Astrocyte (in vitro differentiated cells and primary cell): ENCODE data around the gene ZNF555. TPM values are rescaled to one million over a fixed set of nuclear protein-coding genes. Genes with fewer than 3 reads are reported as not detected.

Source experiments
- DNase-seq: peaks from one replicate; pipeline ENCODE4 v3.0.0-alpha.2; 2010; ENCODE audit warnings: low read depth
- FAIRE-seq: peaks from 2 replicates; lab custom pipeline; 2011; peaks lifted over from hg19 to GRCh38; lab: Jason Lieb, UNC
- H2AFZ ChIP-seq: 2 replicates; pipeline ENCODE4 v1.6.0; 2012; ENCODE audit warnings: low read depth, low read length, inconsistent platforms
- H3K27ac ChIP-seq: 2 replicates; pipeline ENCODE4 v1.5.1; 2011; ENCODE audit warnings: low read depth, low read length, inconsistent platforms
- H3K27me3 ChIP-seq: 2 replicates; pipeline ENCODE4 v1.6.0; 2011; ENCODE audit warnings: low read length, inconsistent platforms; ENCODE audit not compliant: insufficient read depth
- H3K36me3 ChIP-seq: 2 replicates; pipeline ENCODE4 v1.5.1; 2011; ENCODE audit warnings: low read length, inconsistent platforms; ENCODE audit not compliant: insufficient read depth
- H3K4me1 ChIP-seq: 2 replicates; pipeline ENCODE4 v1.5.1; 2011; ENCODE audit warnings: low read length, inconsistent platforms; ENCODE audit not compliant: insufficient read depth
- H3K4me2 ChIP-seq: 2 replicates; pipeline ENCODE4 v1.6.0; 2012; ENCODE audit warnings: low read length, inconsistent platforms
- H3K4me3 ChIP-seq: 2 replicates; pipeline ENCODE4 v1.5.1; 2011; ENCODE audit warnings: low read depth, mild to moderate bottlenecking, low read length, inconsistent platforms; ENCODE audit not compliant: insufficient read depth
- H3K79me2 ChIP-seq: 2 replicates; pipeline ENCODE4 v1.6.0; 2012; ENCODE audit warnings: mild to moderate bottlenecking, low read length, inconsistent platforms; ENCODE audit not compliant: insufficient read depth
- H3K9ac ChIP-seq: 2 replicates; pipeline ENCODE4 v1.6.0; 2012; ENCODE audit warnings: mild to moderate bottlenecking, low read length, inconsistent platforms
- H3K9me3 ChIP-seq: 2 replicates; pipeline ENCODE4 v1.5.1; 2012; ENCODE audit warnings: low read depth, mild to moderate bottlenecking, low read length, inconsistent platforms; ENCODE audit not compliant: insufficient read depth
- H4K20me1 ChIP-seq: 2 replicates; pipeline ENCODE4 v1.6.0; 2012; ENCODE audit warnings: low read length, inconsistent platforms; ENCODE audit not compliant: insufficient read depth
- H3K27ac Mint-ChIP-seq: one replicate; pipeline ENCODE4 v1.8.0; 2021; ENCODE audit warnings: mild to moderate bottlenecking, mixed read lengths; ENCODE audit not compliant: unreplicated experiment
- H3K27me3 Mint-ChIP-seq: one replicate; pipeline ENCODE4 v1.8.0; 2021; ENCODE audit warnings: low read depth, mixed read lengths; ENCODE audit not compliant: unreplicated experiment
- H3K36me3 Mint-ChIP-seq: one replicate; pipeline ENCODE4 v1.8.0; 2021; ENCODE audit warnings: low read depth, mixed read lengths; ENCODE audit not compliant: unreplicated experiment
- H3K4me1 Mint-ChIP-seq: one replicate; pipeline ENCODE4 v1.8.0; 2021; ENCODE audit warnings: low read depth, mixed read lengths; ENCODE audit not compliant: unreplicated experiment
- H3K4me3 Mint-ChIP-seq: one replicate; pipeline ENCODE4 v1.8.0; 2021; ENCODE audit warnings: mild to moderate bottlenecking, moderate library complexity, mixed read lengths; ENCODE audit not compliant: unreplicated experiment
- H3K9me3 Mint-ChIP-seq: one replicate; pipeline ENCODE4 v1.8.0; 2021; ENCODE audit warnings: mild to moderate bottlenecking, mixed read lengths; ENCODE audit not compliant: unreplicated experiment
- CTCF ChIP-seq: IDR thresholded peaks from 2 replicates; pipeline ENCODE4 v1.5.1; 2011; ENCODE audit warnings: low read depth, mild to moderate bottlenecking, inconsistent platforms, low read length, moderate library complexity; ENCODE audit not compliant: insufficient read depth
- EZH2 ChIP-seq: IDR thresholded peaks from 2 replicates; pipeline ENCODE4 v1.6.1; 2012; ENCODE audit warnings: mild to moderate bottlenecking, low read length, inconsistent platforms; ENCODE audit not compliant: insufficient read depth
- total RNA-seq: library from RNA; stranded (reverse); gene quantifications from 2 replicates; pipeline ENCODE4 v1.2.1, GENCODE V29; 2021

Gene ZNF555
- total RNA-seq, 1 donor from 2014 or later = 6.0 TPM

GRCh38 chr19:2806736-2807378 is 34.4 kb upstream of the ZNF555 start:
- H3K79me2 ChIP-seq = no peaks in the 10 kb centered on the region
- no peaks in the 10 kb centered on the region for H4K20me1 ChIP-seq
- no peak overlapping the region for H3K4me2 ChIP-seq
- H3K27ac Mint-ChIP-seq = no peak overlapping the region
- no peaks in the 10 kb centered on the region for H3K27me3 Mint-ChIP-seq
- peaks cover 2% of the 10 kb centered on the region for H3K36me3 ChIP-seq
- FAIRE-seq (no peak), DNase-seq (no peak)
- H3K4me3 Mint-ChIP-seq = no peak overlapping the region
- TF ChIP-seq EZH2 (no peak), CTCF (no peak)
- H3K9me3 ChIP-seq = no peaks in the 10 kb centered on the region
- no peaks in the 10 kb centered on the region for H3K4me1 Mint-ChIP-seq
- H2AFZ ChIP-seq = no peak overlapping the region
- no peak overlapping the region for H3K4me3 ChIP-seq
- H3K9ac ChIP-seq = no peak overlapping the region
- no peaks in the 10 kb centered on the region for H3K27me3 ChIP-seq
- H3K36me3 Mint-ChIP-seq = peaks cover 13% of the 10 kb centered on the region
- no peaks in the 10 kb centered on the region for H3K4me1 ChIP-seq
- no peak overlapping the region for H3K27ac ChIP-seq
- H3K9me3 Mint-ChIP-seq = no peaks in the 10 kb centered on the region

GRCh38 chr19:2807379-2808128 is 33.7 kb upstream of the ZNF555 start:
- H3K4me3 ChIP-seq = no peak overlapping the region
- H3K27me3 ChIP-seq = no peaks in the 10 kb centered on the region
- H3K4me1 Mint-ChIP-seq = no peaks in the 10 kb centered on the region
- no peak overlapping the region for H2AFZ ChIP-seq
- no peak overlapping the region for H3K9ac ChIP-seq
- peaks cover 11% of the 10 kb centered on the region for H3K36me3 Mint-ChIP-seq
- no peak overlapping the region for H3K27ac ChIP-seq
- no peaks in the 10 kb centered on the region for H3K79me2 ChIP-seq
- H3K4me1 ChIP-seq = no peaks in the 10 kb centered on the region
- no peak overlapping the region for H3K4me2 ChIP-seq
- FAIRE-seq (no peak), DNase-seq (no peak)
- no peaks in the 10 kb centered on the region for H3K27me3 Mint-ChIP-seq
- no peak overlapping the region for H3K27ac Mint-ChIP-seq
- no peaks in the 10 kb centered on the region for H3K9me3 ChIP-seq
- H3K36me3 ChIP-seq = peaks cover 2% of the 10 kb centered on the region
- no peaks in the 10 kb centered on the region for H3K9me3 Mint-ChIP-seq
- H4K20me1 ChIP-seq = no peaks in the 10 kb centered on the region
- TF ChIP-seq CTCF = no peak
- TF ChIP-seq EZH2 = no peak
- no peak overlapping the region for H3K4me3 Mint-ChIP-seq
